ENCODE measurements around the gene C1GALT1.
A peak's percentile ranks its signal among the peaks of the same experiment; 100 is the strongest.
"Not testable (repeated sequence)": the region's sequence is repeated elsewhere in the genome, so short reads cannot be mapped to it uniquely, and the experiment has no call there.

The C1GALT1 gene

GRCh38 chr7:7182156-7183060, at the start of gene C1GALT1:
TSS of gene C1GALT1 (plus strand) at chr7:7182544. CDS start at chr7:7234320, 51,776 bp downstream.
- DNase-seq: peak; percentile 97

DNA sequence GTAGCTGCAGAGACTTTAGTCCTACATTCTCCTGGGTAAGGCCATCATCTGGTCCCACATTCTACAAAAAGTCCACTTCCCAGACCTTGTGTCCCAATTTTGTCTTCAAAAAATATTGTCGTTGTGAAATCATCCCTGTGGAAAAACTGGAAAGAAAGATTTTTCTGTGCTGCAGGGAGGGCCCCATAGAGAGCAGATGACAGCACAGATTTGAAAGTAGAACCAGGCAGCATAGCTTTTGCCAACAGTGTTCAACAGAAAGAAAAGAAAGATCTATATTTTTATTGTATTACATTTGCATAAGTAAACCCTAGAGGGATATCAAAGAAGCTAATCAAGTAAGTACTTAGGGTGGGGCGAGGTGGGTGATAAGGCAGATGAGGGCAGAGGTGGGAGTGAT, 48.3 kb upstream of the C1GALT1 start:
- DNase-seq: no peak

- no peak for DNase-seq
Observed at GRCh38 chr7:7135074-7135473, 47.3 kb upstream of the C1GALT1 start.

GRCh38 chr7:7135924-7136323, 46.4 kb upstream of the C1GALT1 start:
- DNase-seq: not testable (repeated sequence)

DNA sequence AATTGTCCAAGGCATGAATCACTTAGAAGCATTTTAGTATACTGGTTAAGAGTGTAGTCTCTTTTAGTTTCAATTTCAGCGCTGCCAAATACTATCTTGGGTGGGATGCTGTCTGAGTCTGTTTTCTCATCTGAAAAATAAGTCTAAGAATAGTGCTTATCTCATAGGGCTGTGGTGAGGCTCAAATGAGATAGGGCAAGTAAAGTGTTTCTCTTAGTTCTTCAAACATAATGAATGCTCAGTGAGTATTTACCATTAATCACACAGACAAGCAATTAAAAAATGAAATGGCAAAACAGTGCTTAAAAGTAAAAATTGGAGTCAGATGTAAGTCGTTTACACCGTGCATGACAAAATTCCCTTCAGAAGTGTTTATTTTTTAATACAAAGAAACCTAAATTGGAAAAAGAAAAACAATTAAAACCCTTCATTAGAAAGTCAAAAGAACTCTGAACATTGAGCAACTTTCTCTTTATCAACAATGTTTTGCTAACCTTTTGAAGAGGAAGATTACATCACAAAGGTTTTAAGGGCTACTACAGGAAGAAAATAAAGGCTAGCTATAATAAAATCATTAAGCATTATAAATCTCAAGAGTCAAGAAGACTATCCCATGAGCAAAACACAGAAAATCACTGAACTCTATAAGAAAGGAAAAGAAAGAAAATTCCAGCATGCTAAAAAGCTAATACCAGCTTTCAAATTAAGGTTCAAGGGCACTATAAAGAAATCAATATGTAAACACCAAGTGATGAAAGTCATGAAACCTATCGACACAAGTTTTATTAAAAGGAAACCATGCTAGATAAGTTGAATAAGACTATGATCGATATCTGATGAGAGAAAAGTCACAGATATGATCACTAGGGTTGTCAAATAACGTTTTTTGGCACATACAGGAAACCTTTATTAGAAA, 45.6 kb upstream of the C1GALT1 start:
- no peak for DNase-seq

- no peak for DNase-seq
Observed at GRCh38 chr7:7138897-7139296, 43.4 kb upstream of the C1GALT1 start.

- not testable (repeated sequence) for DNase-seq
Observed at GRCh38 chr7:7143404-7143803, 38.9 kb upstream of the C1GALT1 start.

DNA sequence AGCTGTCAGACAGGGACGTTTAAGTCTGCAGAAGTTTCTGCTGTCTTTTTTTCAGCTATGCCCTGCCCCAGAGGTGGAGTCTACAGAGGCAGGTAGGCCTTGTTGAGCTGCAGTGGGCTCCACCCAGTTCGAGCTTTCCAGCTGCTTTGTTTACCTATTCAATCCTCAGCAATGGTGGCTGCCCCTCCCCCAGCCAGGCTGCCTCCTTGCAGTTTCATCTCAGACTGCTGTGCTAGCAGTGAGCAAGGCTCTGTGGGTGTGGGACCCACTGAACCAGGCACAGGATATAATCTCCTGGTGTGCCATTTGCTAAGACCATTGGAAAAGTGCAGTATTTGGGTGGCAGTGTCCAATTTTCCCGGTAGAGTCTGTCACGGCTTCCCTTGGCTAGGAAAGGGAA, 37.2 kb upstream of the C1GALT1 start:
- not testable (repeated sequence) for DNase-seq

GRCh38 chr7:7146837-7147236, 35.5 kb upstream of the C1GALT1 start:
- no peak for DNase-seq

GRCh38 chr7:7148798-7149481, 33.4 kb upstream of the C1GALT1 start:
- no peak for DNase-seq

DNA sequence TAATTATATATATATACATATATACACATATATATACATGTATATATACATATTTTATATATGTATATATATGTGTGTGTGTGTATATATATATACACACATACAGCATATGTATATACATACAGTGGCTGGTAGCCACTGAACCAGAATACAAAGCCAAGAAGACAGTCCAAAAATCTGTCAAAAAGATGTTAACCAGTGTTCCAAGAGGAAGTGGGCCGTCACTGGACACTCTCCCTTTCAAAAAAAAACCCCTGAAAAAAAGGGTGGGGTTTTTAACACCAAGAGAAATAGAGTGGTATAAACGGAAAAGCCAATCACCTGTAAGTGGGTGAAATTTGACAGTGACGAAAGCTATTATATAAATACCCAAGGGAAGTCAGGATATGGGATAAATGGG, 31.1 kb upstream of the C1GALT1 start:
- no peak for DNase-seq

DNA sequence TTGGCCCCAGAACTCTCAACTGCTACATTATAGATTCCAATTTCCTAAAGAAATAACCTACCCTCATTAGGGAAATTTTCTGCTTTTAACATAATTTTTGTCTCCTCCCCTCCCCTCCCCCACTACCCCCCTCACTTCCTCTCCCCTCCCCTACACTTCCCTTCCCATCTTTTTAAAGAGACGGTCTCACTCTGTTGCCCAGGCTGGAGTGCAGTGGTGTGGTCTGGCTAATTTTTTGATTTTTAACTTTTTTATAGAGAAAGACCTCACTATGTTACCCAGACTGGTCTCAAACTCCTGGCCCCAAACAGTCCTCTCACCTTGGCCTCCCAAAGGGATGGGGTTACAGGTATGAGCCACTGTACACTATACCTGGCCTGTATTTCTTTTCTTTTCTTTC, 30.5 kb upstream of the C1GALT1 start:
- DNase-seq: no peak

DNA sequence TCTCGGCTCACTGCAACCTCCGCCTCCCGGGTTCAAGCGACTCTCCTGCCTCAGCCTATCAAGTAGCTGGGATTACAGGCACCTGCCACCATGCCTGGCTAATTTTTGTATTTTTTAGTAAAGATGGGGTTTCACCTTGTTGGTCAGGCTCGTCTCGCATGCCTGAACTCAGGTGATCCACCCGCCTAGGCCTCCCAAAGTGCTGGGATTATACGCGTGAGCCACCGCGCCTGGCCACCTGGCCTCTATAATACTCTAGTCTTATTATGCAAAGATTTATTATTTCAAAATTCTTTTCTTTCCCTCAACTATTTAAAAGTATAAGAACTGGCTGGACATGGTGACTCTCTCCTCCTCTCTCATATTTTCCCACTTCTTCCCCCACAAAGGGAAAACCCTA, 30.0 kb upstream of the C1GALT1 start:
- no peak for DNase-seq

GRCh38 chr7:7154355-7154754, 28.0 kb upstream of the C1GALT1 start:
- not testable (repeated sequence) for DNase-seq

- DNase-seq: no peak
Observed at GRCh38 chr7:7156663-7157062, 25.7 kb upstream of the C1GALT1 start.

DNA sequence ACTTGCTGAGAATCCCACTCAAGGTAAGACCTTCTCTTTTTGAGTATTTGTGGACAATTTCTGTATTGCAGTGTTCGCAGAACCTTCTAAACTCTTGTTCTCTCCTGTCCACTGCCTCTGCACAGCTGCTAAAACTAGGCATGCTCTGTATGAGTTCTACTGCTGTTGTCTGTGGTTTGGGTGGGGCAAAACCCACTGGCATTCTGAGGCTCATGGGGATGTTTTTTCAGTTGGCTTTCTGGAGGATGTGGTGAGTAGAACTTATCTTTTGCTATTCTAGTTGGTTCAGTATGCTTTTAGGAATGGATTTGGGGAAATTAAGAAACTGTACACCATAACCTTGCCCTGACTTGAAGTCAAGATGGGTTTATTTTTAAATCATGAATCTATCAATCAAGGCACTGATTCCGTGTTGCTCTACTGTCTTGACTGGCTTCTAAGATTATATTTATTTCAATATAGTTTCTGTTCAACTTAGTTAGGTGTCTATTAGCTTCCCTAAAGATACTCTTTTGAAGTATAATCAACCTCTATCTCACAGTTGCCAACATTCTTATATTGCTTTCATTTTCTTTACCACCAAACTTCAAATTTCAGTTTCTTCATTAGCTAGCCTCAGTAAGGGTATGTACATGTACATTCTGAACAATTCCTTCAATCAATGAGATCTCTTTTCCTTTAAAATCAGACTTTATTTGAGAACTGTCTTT, 25.0 kb upstream of the C1GALT1 start:
- DNase-seq: peak; percentile 51

- peak; percentile 49 for DNase-seq
Observed at GRCh38 chr7:7157887-7158271, 24.5 kb upstream of the C1GALT1 start.

- DNase-seq: no peak
Observed at GRCh38 chr7:7159063-7159658, 23.2 kb upstream of the C1GALT1 start.

DNA sequence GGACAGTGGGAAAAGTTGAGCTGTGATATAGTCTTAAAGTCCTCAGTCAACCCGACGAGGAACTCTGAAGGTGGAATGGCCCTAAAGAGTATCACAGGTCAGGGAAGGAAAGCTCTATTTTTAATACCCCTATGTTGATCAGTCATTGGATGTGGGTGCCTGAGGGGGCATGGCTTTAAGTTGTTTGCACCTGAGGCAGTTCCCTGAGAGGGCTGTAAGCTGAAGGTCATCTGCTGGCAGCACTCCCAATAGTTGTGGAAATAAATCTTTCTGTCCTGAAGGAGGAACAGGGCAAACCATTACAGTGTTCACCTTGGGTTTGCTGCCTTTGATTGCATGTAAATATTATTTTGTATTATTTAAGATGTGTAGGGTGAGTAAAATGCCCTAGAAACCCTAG, 17.8 kb upstream of the C1GALT1 start:
- DNase-seq: no peak

DNA sequence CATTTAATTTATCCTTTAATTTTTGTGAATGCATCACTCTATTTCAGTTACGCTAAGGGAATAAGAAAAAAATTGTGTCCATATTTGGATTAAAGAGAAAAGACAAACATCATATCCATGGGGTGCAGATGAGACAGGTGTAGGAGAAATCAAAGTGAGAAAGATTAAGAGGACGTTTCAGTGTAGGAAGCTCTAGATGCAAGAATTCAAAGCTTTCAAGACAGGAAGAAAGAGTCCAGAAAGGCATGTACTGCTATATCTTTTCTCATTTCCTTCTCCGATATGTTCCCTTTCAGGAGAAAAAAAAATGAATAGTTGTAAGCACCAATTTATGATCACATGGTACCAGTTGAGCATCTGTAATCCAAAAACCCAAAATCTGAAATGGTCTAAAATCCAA, 17.0 kb upstream of the C1GALT1 start:
- no peak for DNase-seq

GRCh38 chr7:7166318-7166717, 16.0 kb upstream of the C1GALT1 start:
- no peak for DNase-seq

DNA sequence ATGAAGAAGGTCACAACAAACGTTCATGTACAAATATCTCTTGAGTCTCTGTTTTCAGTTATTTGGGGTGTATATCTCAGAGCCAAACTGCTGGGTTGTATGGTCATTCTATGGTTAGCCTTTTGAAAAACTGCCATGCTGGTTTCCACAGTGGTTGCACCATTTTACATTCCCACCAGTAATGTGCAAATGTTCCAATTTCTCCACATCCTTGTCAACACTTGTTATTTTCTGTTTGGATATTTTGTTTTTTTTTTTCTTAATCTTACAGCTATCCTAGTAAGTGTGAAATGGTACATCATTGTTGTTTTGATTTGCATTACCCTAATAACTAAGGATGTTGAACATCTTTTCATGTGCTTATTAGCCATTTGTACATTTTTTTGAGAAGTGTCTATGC, 13.0 kb upstream of the C1GALT1 start:
- no peak for DNase-seq

All from fibroblast of skin of right quadriceps (primary cell).